ENCODE results near the gene MMP25. TPM values are rescaled to one million over a fixed set of nuclear protein-coding genes. Genes with fewer than 3 reads are reported as not detected.
A peak's percentile ranks its signal among the peaks of the same experiment; 100 is the strongest.

Gene MMP25
- total RNA-seq, 3 donors from 2014 or later (not counting 1 experiment from before 2014, with no cell fraction given): 2.0 to 62.2 (median 5.6) TPM

DNA sequence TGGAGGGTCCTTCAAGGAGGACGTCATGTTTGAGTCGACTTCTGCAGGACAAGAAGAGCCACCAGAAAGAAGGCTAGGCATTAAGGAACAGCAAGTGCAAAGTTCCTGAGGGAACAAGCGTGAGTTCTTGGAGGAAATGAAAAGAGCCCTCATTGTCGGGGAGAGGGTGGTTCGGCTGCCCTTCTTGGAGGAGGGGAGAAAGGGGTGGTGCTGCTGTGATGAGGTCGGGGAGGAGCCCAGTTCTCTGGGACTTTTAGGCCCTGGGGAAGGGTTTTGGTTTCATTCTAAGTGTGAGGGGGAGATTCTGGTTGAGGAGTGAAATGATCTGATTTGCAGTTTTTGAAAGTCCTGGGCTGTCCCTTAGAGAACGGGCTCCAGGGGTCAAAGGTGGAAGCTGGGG lies 13.7 kb upstream of the MMP25 start:
- Histone ChIP-seq H3K36me3 (ENCODE audit: control insufficient read depth, insufficient read depth, low read length) (no peaks in the 10 kb centered on the region), H3K4me1 (ENCODE audit: control insufficient read depth, insufficient read depth, low read length) (peaks cover 36% of the 10 kb centered on the region), H3K27me3 (ENCODE audit: control insufficient read depth, insufficient read depth, low read length) (peaks cover 55% of the 10 kb centered on the region), H3K4me3 (ENCODE audit: low read length) (no peak overlapping the region), H3K9me3 (ENCODE audit: control insufficient read depth, insufficient read depth, low read length) (no peaks in the 10 kb centered on the region), H3K27ac (ENCODE audit: low read length) (no peak overlapping the region)
- Mint-ChIP-seq H3K27me3 (ENCODE audit: low read depth in 2 of 2) (peaks cover 42 to 59% of the 10 kb centered on the region in 2 donors), H3K9me3 (no peaks in the 10 kb centered on the region), H3K4me3 (no peak overlapping the region), H3K27ac (no peak overlapping the region), H3K36me3 (no peaks in the 10 kb centered on the region), H3K4me1 (peaks cover 6 to 40% of the 10 kb centered on the region in 2 donors)
- intact Hi-C loops (cut with micrococcal nuclease): no loop called here
- no peak for DNase-seq
- ATAC-seq: no peak
- WGBS (ENCODE audit: insufficient coverage): 36% methylated on average over 7 of the region's 7 CpGs
- TF ChIP-seq, protein P1, sequence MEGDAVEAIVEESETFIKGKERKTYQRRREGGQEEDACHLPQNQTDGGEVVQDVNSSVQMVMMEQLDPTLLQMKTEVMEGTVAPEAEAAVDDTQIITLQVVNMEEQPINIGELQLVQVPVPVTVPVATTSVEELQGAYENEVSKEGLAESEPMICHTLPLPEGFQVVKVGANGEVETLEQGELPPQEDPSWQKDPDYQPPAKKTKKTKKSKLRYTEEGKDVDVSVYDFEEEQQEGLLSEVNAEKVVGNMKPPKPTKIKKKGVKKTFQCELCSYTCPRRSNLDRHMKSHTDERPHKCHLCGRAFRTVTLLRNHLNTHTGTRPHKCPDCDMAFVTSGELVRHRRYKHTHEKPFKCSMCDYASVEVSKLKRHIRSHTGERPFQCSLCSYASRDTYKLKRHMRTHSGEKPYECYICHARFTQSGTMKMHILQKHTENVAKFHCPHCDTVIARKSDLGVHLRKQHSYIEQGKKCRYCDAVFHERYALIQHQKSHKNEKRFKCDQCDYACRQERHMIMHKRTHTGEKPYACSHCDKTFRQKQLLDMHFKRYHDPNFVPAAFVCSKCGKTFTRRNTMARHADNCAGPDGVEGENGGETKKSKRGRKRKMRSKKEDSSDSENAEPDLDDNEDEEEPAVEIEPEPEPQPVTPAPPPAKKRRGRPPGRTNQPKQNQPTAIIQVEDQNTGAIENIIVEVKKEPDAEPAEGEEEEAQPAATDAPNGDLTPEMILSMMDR (IDR thresholded peaks at IDR 0.05): no peak

DNA sequence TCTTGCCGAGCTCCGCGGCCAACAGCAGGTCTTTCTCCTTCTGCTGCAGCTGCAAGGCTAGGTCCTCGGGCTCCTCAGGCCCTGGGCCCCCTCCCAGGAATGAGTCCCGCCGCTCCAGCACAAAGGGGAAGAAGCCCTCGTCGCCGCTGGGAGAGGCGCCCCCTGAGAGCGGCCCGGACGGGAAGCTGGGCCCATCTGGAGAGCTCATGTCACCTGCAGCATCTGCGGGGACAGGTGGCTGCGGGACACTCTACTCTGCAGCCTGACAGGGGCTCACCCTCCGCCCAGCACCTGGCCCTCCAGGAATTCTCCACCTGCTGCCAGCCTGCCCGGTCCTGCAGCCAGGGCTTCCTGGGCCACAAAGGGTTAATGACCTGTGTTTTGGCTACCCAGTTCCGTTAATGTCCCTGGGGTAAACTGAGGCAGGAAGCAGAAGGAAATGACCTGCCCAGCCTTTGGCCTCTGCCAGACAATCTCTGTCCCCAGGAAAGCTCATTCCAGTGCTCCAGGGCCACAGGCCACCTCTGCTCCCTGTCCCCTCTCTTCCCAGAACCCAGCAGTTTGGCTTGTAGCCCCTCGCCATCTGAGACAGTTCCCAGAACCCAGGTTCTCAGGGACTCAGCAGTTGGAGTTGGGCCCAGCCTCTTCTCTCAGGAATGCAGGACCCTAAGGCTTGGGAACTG lies 10.9 kb upstream of the MMP25 start:
- Histone ChIP-seq H3K27ac (ENCODE audit: low read length) (no peak overlapping the region), H3K4me3 (ENCODE audit: low read length) (no peak overlapping the region), H3K27me3 (ENCODE audit: control insufficient read depth, insufficient read depth, low read length) (peaks cover 55% of the 10 kb centered on the region), H3K4me1 (ENCODE audit: control insufficient read depth, insufficient read depth, low read length) (peaks cover 13% of the 10 kb centered on the region), H3K36me3 (ENCODE audit: control insufficient read depth, insufficient read depth, low read length) (no peaks in the 10 kb centered on the region), H3K9me3 (ENCODE audit: control insufficient read depth, insufficient read depth, low read length) (no peaks in the 10 kb centered on the region)
- intact Hi-C loops (cut with micrococcal nuclease): no loop called here
- WGBS (ENCODE audit: insufficient coverage): 25% methylated on average over 19 of the region's 19 CpGs
- Mint-ChIP-seq H3K27me3 (ENCODE audit: low read depth in 2 of 2) (peaks cover 37 to 59% of the 10 kb centered on the region in 2 donors), H3K9me3 (no peaks in the 10 kb centered on the region), H3K36me3 (no peaks in the 10 kb centered on the region), H3K4me3 (no peak overlapping the region), H3K27ac (peak overlapping the region in 1 of 2 donors; percentile 29), H3K4me1 (peaks cover 0 to 15% of the 10 kb centered on the region in 2 donors)
- TF ChIP-seq, protein P1 (IDR thresholded peaks at IDR 0.05): no peak
- DNase-seq (no peak), ATAC-seq (no peak)

DNA sequence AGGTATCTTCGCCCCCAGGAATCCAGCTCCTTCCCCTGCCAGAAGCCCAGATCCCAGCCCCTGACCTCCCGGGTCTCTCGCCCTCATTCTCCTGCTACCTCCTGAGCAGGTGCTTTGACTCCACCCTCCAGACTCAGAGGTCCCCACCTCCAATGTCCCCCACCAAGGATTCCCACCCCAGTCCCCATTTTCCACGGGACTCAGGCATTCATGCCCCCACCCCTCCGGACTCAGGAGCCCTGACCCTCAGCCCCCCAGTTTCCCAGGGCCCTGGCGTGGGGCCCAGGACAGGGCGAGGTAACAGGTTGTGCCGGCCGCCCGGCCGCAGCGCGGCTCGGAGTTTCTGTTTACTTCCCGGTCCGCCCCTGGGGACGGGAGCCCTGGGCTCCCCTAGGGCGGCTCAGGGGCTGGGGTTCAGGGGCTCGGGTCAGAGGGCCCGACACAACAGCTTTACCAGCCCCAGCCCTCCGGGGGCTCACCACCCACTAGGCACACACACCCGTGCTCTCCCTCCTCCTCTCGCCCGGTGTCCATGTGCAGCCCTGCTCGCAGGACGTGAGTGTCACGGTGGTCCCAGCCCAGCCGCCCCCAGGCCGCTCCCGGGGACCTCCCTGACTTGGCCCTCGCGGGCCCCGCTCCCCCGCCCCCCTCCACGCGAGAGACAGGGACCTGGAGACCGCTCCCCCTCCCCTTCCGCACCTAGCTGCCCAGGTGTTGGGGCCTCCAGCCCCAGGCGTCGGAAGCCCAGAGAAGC lies 10.2 kb upstream of the MMP25 start:
- ATAC-seq (peak in 2 of 3 donors; percentile 10 to 27), DNase-seq (no peak)
- intact Hi-C loops (cut with micrococcal nuclease): no loop called here
- WGBS (ENCODE audit: insufficient coverage): 3% methylated on average over 38 of the region's 40 CpGs
- Mint-ChIP-seq H3K4me3 (no peak overlapping the region), H3K4me1 (peaks cover 0 to 15% of the 10 kb centered on the region in 2 donors), H3K36me3 (no peaks in the 10 kb centered on the region), H3K27ac (peak overlapping the region in 1 of 2 donors; percentile 29), H3K27me3 (ENCODE audit: low read depth in 2 of 2) (peaks cover 37 to 54% of the 10 kb centered on the region in 2 donors), H3K9me3 (no peaks in the 10 kb centered on the region)
- Histone ChIP-seq H3K9me3 (ENCODE audit: control insufficient read depth, insufficient read depth, low read length) (no peaks in the 10 kb centered on the region), H3K36me3 (ENCODE audit: control insufficient read depth, insufficient read depth, low read length) (no peaks in the 10 kb centered on the region), H3K4me3 (ENCODE audit: low read length) (no peak overlapping the region), H3K27ac (ENCODE audit: low read length) (no peak overlapping the region), H3K27me3 (ENCODE audit: control insufficient read depth, insufficient read depth, low read length) (peaks cover 50% of the 10 kb centered on the region), H3K4me1 (ENCODE audit: control insufficient read depth, insufficient read depth, low read length) (peaks cover 13% of the 10 kb centered on the region)
- TF ChIP-seq, protein P1 (IDR thresholded peaks at IDR 0.05): no peak

Measured in natural killer cell (primary cell).